ENCODE data around the gene VPS4A. TPM values are rescaled to one million over a fixed set of nuclear protein-coding genes. Genes with fewer than 3 reads are reported as not detected.

VPS4A gene
- total and polyA plus RNA-seq, 2 of the 4 experiments (the other 2 are of a cell fraction) = 23.3 to 25.2 TPM

GRCh38 chr16:69323415-69323814, 12.3 kb downstream of the VPS4A start:
- Histone ChIP-seq H3K79me1 (ENCODE audit: low read depth in 1 of 2, low read length in 2 of 2) (peaks cover 34 to 83% of the 10 kb centered on the region in 2 experiments), H2BK5ac (ENCODE audit: low read depth, low read length, poor library complexity, severe bottlenecking) (no peak overlapping the region), H3K4me3 (ENCODE audit: insufficient read depth, low read depth, low read length) (no peak overlapping the region), H3K27me3 (ENCODE audit: control insufficient read depth, insufficient read depth, low read length) (no peaks in the 10 kb centered on the region), H3K56ac (ENCODE audit: extremely low read depth, insufficient read depth, low read length) (no peak overlapping the region), H2AFZ (replicated peaks; ENCODE audit: low read length, poor library complexity) (no peak overlapping the region), H2BK120ac (ENCODE audit: low read depth, low read length) (no peak overlapping the region), H2AK9ac (replicated peaks; ENCODE audit: low read depth, low read length, poor library complexity) (peak overlapping the region; percentile 13), H3K23ac (ENCODE audit: low read depth, low read length) (no peak overlapping the region), H3K36me3 (ENCODE audit: control insufficient read depth, insufficient read depth, low read length) (peaks cover 75% of the 10 kb centered on the region), H4K8ac (ENCODE audit: low read depth in 2 of 2, low read length in 2 of 2) (no peak overlapping the region), H4K5ac (ENCODE audit: low read depth, low read length) (no peak overlapping the region), H3K4ac (ENCODE audit: low read depth, low read length) (no peak overlapping the region), H3K18ac (ENCODE audit: low read depth, low read length) (no peak overlapping the region), H2AK5ac (ENCODE audit: low read depth, low read length) (no peak overlapping the region), H3K9me3 (ENCODE audit: control insufficient read depth, insufficient read depth, low read length) (no peaks in the 10 kb centered on the region), H2BK15ac (ENCODE audit: low read depth, low read length) (no peak overlapping the region), H3K4me2 (ENCODE audit: low read depth, low read length) (no peak overlapping the region), H3K9ac (ENCODE audit: low read depth, low read length) (no peak overlapping the region), H3K4me1 (ENCODE audit: control insufficient read depth, insufficient read depth, low read length) (peaks cover 2% of the 10 kb centered on the region), H4K20me1 (ENCODE audit: insufficient read depth, low read length) (peaks cover 58% of the 10 kb centered on the region), H3K27ac (ENCODE audit: insufficient read depth, low read length) (no peak overlapping the region), H2BK20ac (ENCODE audit: low read depth, low read length) (no peak overlapping the region), H4K91ac (ENCODE audit: insufficient read depth, low read depth, low read length) (no peak overlapping the region), H3K14ac (replicated peaks; ENCODE audit: low read depth, low read length) (no peak overlapping the region), H3K9me1 (ENCODE audit: insufficient read depth, low read length) (peaks cover 13% of the 10 kb centered on the region)
- ATAC-seq (ENCODE audit: low read depth) = no peak
- TF ChIP-seq SMC3 (IDR thresholded peaks at IDR 0.05; ENCODE audit: low read depth, low read length) (no peak), BHLHE40 (IDR thresholded peaks at IDR 0.05; ENCODE audit: low read depth, low read length) (no peak), POLR2A (IDR thresholded peaks at IDR 0.05; ENCODE audit: low read depth, low read length) (no peak), MAZ (IDR thresholded peaks at IDR 0.05; ENCODE audit: borderline replicate concordance, low read depth, low read length) (no peak), CTCF (conservative IDR thresholded peaks at IDR 0.05; ENCODE audit: low read depth, low read length) (no peak), ELK1 (IDR thresholded peaks at IDR 0.05; ENCODE audit: borderline replicate concordance, low read depth, low read length) (no peak), NFE2L2 (IDR thresholded peaks at IDR 0.05; ENCODE audit: low read depth, low read length) (no peak), CHD1 (IDR thresholded peaks at IDR 0.05; ENCODE audit: low read depth, low read length) (no peak), RAD21 (IDR thresholded peaks at IDR 0.05; ENCODE audit: low read length) (no peak), FOS (IDR thresholded peaks at IDR 0.05; ENCODE audit: low read depth, low read length) (no peak), CEBPB (IDR thresholded peaks at IDR 0.05; ENCODE audit: low read depth, low read length) (no peak), RFX5 (IDR thresholded peaks at IDR 0.05; ENCODE audit: low read depth, low read length) (no peak), USF2 (IDR thresholded peaks at IDR 0.05; ENCODE audit: low read depth, low read length) (no peak)
- DNase-seq = no peak
- dilution Hi-C loops (cut with HindIII; ENCODE audit: low sequenced_read_pairs, unreplicated experiment) = no loop called here
- CTCF ChIA-PET = no interaction called here
- intact Hi-C loops (cut with micrococcal nuclease) = no loop called here
- in situ Hi-C loops (cut with MboI; ENCODE audit: low sequenced_read_pairs) = no loop called here
- no TSS peak for BruUV-seq (replicated peaks)
- WGBS, 2 experiments (ENCODE audit: extremely low coverage in 2 of 2, insufficient read length in 1 of 2) = 97% methylated on average over 7 of the region's 14 CpGs; no CpG with 5 or more reads in 1 of the 2 experiments
- POLR2A ChIA-PET (ENCODE audit: unreplicated experiment) = no interaction called here

All from IMR-90 (cell line).